BE2C (cell line): Measurements from ENCODE around the gene KCNG4.
"Not testable (repeated sequence)": the region's sequence is repeated elsewhere in the genome, so short reads cannot be mapped to it uniquely, and the experiment has no call there.

Experiments used
- DNase-seq: peaks from one replicate; pipeline ENCODE4 v3.0.0-alpha.2; 2020
- H3K27me3 ChIP-seq: fragments of 250-450 bp; sonication (Bioruptor Pico); 2 replicates; pipeline ENCODE4 v1.5.1; 2020; ENCODE audit warnings: mild to moderate bottlenecking
- H3K36me3 ChIP-seq: fragments of 250-450 bp; sonication (Bioruptor Pico); 2 replicates; pipeline ENCODE4 v1.5.1; 2020; ENCODE audit warnings: mild to moderate bottlenecking
- H3K4me1 ChIP-seq: fragments of 250-450 bp; sonication (Bioruptor Pico); 2 replicates; pipeline ENCODE4 v1.5.1; 2020
- H3K4me3 ChIP-seq: 2 replicates; pipeline ENCODE4 v1.5.1; 2011; ENCODE audit warnings: low read depth, low read length
- H3K9me3 ChIP-seq: fragments of 250-450 bp; sonication (Bioruptor Pico); 2 replicates; pipeline ENCODE4 v1.5.1; 2020
- TF ChIP-seq, protein P1 (sequence below): IDR thresholded peaks from 2 replicates; pipeline ENCODE4 v1.5.1; 2012; ENCODE audit warnings: mild to moderate bottlenecking, low read depth, low read length

The KCNG4 gene

DNA sequence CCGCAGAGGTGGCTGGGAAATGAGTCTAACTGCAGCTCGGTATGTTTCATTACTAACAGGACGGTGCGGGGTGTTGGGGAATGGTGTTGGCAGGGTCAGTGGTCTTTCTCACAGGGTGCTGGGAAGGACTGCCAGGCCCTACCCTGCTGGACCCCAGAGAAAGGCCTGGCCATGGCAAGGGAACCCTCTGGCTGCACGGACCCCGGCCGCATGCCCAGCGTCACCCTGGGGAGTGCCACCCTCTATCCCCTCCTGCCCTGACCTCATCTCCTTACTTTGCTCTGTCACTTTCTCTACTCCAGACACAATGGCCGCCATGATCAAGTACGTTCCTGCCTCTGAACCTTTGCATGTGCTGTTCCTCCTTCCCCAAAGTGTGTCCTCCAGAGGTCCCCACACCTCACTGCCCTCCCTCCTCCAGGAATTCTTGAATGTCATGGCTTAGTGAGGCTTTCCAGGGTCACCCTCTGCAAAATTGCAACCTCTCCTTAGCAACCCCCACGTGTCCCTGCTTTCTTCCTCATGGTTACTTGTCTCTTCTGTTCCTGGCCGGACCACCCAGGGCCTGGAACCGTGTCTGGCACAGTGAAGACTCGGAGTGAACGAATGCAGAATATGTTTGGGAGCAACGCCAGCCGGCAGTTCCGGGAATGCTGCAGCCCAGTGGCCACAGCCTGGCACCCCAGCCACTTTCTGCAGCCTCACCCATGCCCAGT lies 33.7 kb downstream of the KCNG4 start:
- no peak for DNase-seq
- Histone ChIP-seq H3K9me3 (no peaks in the 10 kb centered on the region), H3K27me3 (no peaks in the 10 kb centered on the region), H3K36me3 (no peaks in the 10 kb centered on the region), H3K4me3 (no peak overlapping the region), H3K4me1 (peaks cover 7% of the 10 kb centered on the region)
- TF ChIP-seq, protein P1, sequence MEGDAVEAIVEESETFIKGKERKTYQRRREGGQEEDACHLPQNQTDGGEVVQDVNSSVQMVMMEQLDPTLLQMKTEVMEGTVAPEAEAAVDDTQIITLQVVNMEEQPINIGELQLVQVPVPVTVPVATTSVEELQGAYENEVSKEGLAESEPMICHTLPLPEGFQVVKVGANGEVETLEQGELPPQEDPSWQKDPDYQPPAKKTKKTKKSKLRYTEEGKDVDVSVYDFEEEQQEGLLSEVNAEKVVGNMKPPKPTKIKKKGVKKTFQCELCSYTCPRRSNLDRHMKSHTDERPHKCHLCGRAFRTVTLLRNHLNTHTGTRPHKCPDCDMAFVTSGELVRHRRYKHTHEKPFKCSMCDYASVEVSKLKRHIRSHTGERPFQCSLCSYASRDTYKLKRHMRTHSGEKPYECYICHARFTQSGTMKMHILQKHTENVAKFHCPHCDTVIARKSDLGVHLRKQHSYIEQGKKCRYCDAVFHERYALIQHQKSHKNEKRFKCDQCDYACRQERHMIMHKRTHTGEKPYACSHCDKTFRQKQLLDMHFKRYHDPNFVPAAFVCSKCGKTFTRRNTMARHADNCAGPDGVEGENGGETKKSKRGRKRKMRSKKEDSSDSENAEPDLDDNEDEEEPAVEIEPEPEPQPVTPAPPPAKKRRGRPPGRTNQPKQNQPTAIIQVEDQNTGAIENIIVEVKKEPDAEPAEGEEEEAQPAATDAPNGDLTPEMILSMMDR = no peak

DNA sequence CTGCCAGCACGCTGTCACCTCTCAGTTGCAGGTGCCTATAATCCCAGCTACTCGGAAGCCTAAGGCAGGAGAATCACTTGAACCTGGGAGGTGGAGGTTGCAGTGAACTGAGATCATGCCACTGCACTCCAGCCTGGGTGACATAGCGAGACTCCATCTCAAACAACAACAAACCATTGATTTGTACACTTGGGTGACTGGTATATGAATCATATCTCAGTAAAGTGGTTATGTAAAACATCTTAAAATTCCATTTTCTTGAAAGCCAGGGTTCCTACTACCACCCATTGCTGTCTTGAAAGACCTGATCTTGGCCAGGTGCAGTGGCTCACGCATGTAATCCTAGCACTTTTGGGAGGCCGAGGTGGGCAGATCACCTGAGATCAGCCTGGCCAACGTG lies 34.7 kb downstream of the KCNG4 start:
- H3K9me3 ChIP-seq, H3K4me3 ChIP-seq, DNase-seq, H3K36me3 ChIP-seq, H3K27me3 ChIP-seq, H3K4me1 ChIP-seq: not testable (repeated sequence)

DNA sequence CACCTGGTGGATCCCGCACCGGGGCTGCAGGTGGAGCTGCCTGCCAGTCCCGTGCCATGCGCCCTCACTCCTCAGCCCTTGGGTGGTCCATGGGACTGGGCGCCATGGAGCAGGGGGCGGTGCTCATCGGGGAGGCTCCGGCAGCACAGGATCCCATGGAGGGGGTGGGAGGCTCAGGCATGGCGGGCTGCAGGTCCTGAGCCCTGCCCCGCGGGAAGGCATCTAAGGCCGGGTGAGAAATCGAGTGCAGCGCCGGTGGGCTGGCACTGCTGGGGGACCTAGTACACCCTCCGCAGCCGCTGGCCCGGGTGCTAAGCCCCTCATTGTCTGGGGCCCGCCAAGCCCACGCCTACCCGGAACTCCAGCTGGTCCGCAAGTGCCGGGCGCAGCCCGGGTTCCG lies 35.3 kb downstream of the KCNG4 start:
- not testable (repeated sequence) for H3K4me3 ChIP-seq, DNase-seq, H3K27me3 ChIP-seq, H3K36me3 ChIP-seq, H3K4me1 ChIP-seq, H3K9me3 ChIP-seq

DNA sequence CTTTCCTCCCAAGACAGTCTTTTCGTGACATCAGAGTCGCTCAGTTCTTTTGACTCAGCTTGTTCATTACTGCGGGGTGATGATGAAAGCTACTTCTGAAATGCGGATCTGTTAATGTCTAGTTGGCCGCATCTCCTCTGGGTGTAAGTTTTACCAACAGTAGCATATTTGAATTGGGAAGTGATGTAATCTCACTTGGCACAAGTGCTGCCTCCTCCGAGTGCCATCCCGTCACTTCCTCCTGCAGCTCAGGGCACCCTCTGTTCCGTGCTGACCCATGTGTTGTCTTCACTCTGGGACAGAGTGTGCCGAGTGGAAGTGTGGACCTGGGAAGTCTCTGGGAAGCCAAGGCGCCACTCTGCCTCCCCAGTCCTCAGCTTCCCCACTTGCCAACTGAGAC lies 40.0 kb downstream of the KCNG4 start:
- no peaks in the 10 kb centered on the region for H3K9me3 ChIP-seq
- no peaks in the 10 kb centered on the region for H3K4me1 ChIP-seq
- no peaks in the 10 kb centered on the region for H3K36me3 ChIP-seq
- H3K27me3 ChIP-seq = no peaks in the 10 kb centered on the region
- no peak overlapping the region for H3K4me3 ChIP-seq
- DNase-seq = no peak
- TF ChIP-seq, protein P1 = no peak

DNA sequence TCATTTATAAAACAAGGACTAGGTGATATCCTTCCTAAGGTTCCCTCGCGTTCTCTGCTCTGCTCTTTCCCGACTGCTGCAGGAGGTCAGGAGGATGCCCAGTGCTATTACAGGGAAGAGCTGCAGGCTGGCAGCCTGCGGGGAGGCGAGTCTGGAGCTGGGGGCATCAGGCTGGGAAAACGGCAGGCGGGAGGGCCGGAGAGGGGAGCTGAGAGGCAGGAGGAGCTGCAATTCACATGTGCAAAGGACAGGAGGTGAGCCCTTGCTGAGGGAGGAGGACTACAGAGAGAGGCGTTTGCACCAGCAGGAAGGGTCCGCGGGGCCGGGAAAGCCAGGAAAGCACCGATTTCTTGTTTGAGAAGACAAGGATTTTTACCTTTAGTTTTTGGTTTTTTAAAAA lies 40.7 kb downstream of the KCNG4 start:
- Histone ChIP-seq H3K36me3 (no peaks in the 10 kb centered on the region), H3K9me3 (no peaks in the 10 kb centered on the region), H3K4me1 (no peaks in the 10 kb centered on the region), H3K27me3 (no peaks in the 10 kb centered on the region), H3K4me3 (no peak overlapping the region)
- TF ChIP-seq, protein P1 = no peak
- no peak for DNase-seq

DNA sequence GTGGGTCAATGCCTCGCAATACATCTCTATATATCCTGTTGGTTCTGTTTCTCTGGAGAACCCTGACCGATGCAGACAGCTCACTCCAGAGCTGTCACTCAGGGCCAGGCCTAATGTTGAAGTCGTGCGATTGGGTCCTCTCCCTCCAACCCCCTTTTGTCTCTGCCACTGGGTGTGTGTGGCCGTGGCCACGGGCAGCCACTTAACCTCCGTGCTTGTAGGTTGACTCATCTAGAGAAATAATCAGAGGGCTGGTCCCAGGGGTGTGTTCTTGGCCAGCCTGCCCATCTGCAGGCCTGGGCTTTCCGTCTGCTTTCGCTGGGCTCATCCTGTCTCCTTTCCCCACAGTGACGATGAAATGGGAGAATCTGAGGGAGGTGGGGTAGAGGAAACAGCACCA lies 41.4 kb downstream of the KCNG4 start:
- DNase-seq = peak; percentile 43
- Histone ChIP-seq H3K9me3 (no peaks in the 10 kb centered on the region), H3K4me3 (no peak overlapping the region), H3K4me1 (no peaks in the 10 kb centered on the region), H3K27me3 (no peaks in the 10 kb centered on the region), H3K36me3 (no peaks in the 10 kb centered on the region)
- TF ChIP-seq, protein P1 = no peak

DNA sequence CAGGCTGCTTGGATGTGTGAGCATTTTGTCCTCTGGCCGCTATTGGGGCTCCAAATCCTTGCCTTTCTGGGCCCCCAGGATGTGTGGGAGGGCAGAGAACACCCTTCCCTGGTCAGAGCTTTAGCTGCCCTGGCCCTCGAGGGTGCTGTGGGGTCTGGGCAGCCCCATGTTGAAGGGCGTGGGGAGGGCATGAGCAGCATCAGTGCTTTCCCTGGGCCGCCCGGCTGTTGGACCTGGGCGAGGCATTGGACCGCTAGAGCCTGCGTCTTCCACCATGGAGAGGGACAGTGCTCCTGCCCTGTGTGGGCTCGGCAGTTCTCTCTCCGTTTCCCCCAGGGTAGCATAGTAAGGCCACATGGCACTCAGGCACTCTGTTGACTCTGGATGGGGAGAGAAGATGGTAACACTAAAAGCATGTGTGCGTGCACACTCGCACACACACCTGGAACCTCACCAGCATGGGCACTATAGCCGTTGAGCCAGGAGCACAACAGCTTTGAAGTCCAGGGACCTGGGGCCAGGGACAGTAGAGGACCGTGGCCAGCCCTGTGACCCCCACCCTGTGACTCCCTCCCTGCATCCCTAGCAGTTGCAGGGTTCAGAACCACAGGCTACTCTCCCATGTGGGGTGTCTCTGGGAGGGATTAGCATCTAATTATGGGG lies 42.2 kb downstream of the KCNG4 start:
- H3K9me3 ChIP-seq = no peaks in the 10 kb centered on the region
- no peaks in the 10 kb centered on the region for H3K4me1 ChIP-seq
- no peak overlapping the region for H3K4me3 ChIP-seq
- no peaks in the 10 kb centered on the region for H3K27me3 ChIP-seq
- no peaks in the 10 kb centered on the region for H3K36me3 ChIP-seq
- TF ChIP-seq, protein P1 = no peak
- DNase-seq = no peak
